H9 (cell line): Measurements from ENCODE around the gene LYST. TPM values are rescaled to one million over a fixed set of nuclear protein-coding genes. Genes with fewer than 3 reads are reported as not detected.

Experiments
- DNase-seq: peaks from one replicate; pipeline ENCODE4 v3.0.0-alpha.2; 2017
- H2AFZ ChIP-seq: one replicate; pipeline ENCODE4 v1.6.1; 2013; ENCODE audit warnings: mild to moderate bottlenecking, low read length, control low read depth, moderate library complexity
- H2AK5ac ChIP-seq: 2 replicates; pipeline ENCODE4 v1.6.1; 2013; ENCODE audit warnings: low read length, control low read depth, mixed read lengths; ENCODE audit not compliant: insufficient read length
- H2BK120ac ChIP-seq: one replicate; pipeline ENCODE4 v1.6.1; 2013; ENCODE audit warnings: low read depth, mild to moderate bottlenecking, low read length, control low read depth, inconsistent platforms; ENCODE audit not compliant: poor library complexity, severe bottlenecking
- H2BK12ac ChIP-seq: 2 replicates; pipeline ENCODE4 v1.6.1; 2013; ENCODE audit warnings: low read length, control low read depth, mixed read lengths, low read depth; ENCODE audit not compliant: insufficient read length
- H2BK15ac ChIP-seq: 2 replicates; pipeline ENCODE4 v1.6.1; 2013; ENCODE audit warnings: low read depth, low read length, control low read depth
- H2BK20ac ChIP-seq: one replicate; pipeline ENCODE4 v1.6.1; 2013; ENCODE audit warnings: low read depth, mild to moderate bottlenecking, low read length, control low read depth, inconsistent platforms; ENCODE audit not compliant: poor library complexity, severe bottlenecking
- H2BK5ac ChIP-seq: 2 replicates; pipeline ENCODE4 v1.6.1; 2013; ENCODE audit warnings: low read length, control low read depth, mixed read lengths; ENCODE audit not compliant: insufficient read length
- H3K14ac ChIP-seq: 2 replicates; pipeline ENCODE4 v1.6.1; 2013; ENCODE audit warnings: low read length, control low read depth; ENCODE audit not compliant: insufficient read depth
- H3K18ac ChIP-seq: 2 replicates; pipeline ENCODE4 v1.6.1; 2013; ENCODE audit warnings: low read depth, mild to moderate bottlenecking, mixed read lengths, low read length, control low read depth; ENCODE audit not compliant: insufficient read length
- H3K23ac ChIP-seq: 2 replicates; pipeline ENCODE4 v1.6.1; 2013; ENCODE audit warnings: low read length, control low read depth, mixed read lengths, low read depth; ENCODE audit not compliant: insufficient read length
- H3K23me2 ChIP-seq: 2 replicates; pipeline ENCODE4 v1.6.1; 2013; ENCODE audit warnings: low read depth, mild to moderate bottlenecking, mixed read lengths, low read length, control low read depth; ENCODE audit not compliant: insufficient read length, poor library complexity, severe bottlenecking
- H3K27ac ChIP-seq: 2 replicates; pipeline ENCODE4 v1.5.1; 2013; ENCODE audit warnings: low read length, control low read depth, mixed read lengths, low read depth; ENCODE audit not compliant: insufficient read length
- H3K27me3 ChIP-seq: 2 replicates; pipeline ENCODE4 v1.6.1; 2013; ENCODE audit warnings: low read length, control low read depth, inconsistent platforms; ENCODE audit not compliant: insufficient read depth
- H3K4ac ChIP-seq: 2 replicates; pipeline ENCODE4 v1.6.1; 2013; ENCODE audit warnings: low read depth, mild to moderate bottlenecking, control low read depth, inconsistent platforms, low read length, moderate library complexity
- H3K4me1 ChIP-seq: 2 replicates; pipeline ENCODE4 v1.6.1; 2013; ENCODE audit warnings: low read length, control low read depth, inconsistent platforms; ENCODE audit not compliant: insufficient read depth
- H3K4me2 ChIP-seq: 2 replicates; pipeline ENCODE4 v1.6.1; 2013; ENCODE audit warnings: low read length, control low read depth, mixed read lengths; ENCODE audit not compliant: insufficient read length, insufficient read depth
- H3K56ac ChIP-seq: 2 replicates; pipeline ENCODE4 v1.6.1; 2013; ENCODE audit warnings: low read depth, mild to moderate bottlenecking, mixed read lengths, low read length, control low read depth; ENCODE audit not compliant: insufficient read length
- H3K79me1 ChIP-seq: 2 replicates; pipeline ENCODE4 v1.6.1; 2013; ENCODE audit warnings: low read depth, mild to moderate bottlenecking, moderate library complexity, low read length, control low read depth, inconsistent platforms; ENCODE audit not compliant: insufficient read depth, poor library complexity, severe bottlenecking
- H3K79me2 ChIP-seq: 2 replicates; pipeline ENCODE4 v1.6.1; 2013; ENCODE audit warnings: low read length, control low read depth, inconsistent platforms; ENCODE audit not compliant: insufficient read depth
- H3K9ac ChIP-seq: 2 replicates; pipeline ENCODE4 v1.6.1; 2013; ENCODE audit warnings: low read length, control low read depth, mixed read lengths; ENCODE audit not compliant: insufficient read length; ENCODE audit errors: extremely low read depth
- H3K9me3 ChIP-seq: one replicate; pipeline ENCODE4 v1.6.1; 2013; ENCODE audit warnings: low read depth, low read length, inconsistent platforms; ENCODE audit not compliant: control insufficient read depth
- H3T11ph ChIP-seq: one replicate; pipeline ENCODE4 v1.6.1; 2013; ENCODE audit warnings: mild to moderate bottlenecking, low read length, control low read depth, inconsistent platforms
- H4K20me1 ChIP-seq: one replicate; pipeline ENCODE4 v1.6.1; 2013; ENCODE audit not compliant: control insufficient read depth, insufficient read length, insufficient read depth
- H4K5ac ChIP-seq: 2 replicates; pipeline ENCODE4 v1.6.1; 2013; ENCODE audit warnings: low read depth, mild to moderate bottlenecking, mixed read lengths, low read length, control low read depth; ENCODE audit not compliant: insufficient read length
- H4K8ac ChIP-seq: replicated peaks from 2 replicates; pipeline ENCODE4 v1.6.1; 2013; ENCODE audit warnings: low read length, control low read depth, mixed read lengths, low read depth; ENCODE audit not compliant: insufficient read length
- H4K91ac ChIP-seq: 2 replicates; pipeline ENCODE4 v1.6.1; 2013; ENCODE audit warnings: low read depth, mild to moderate bottlenecking, moderate library complexity, mixed read lengths, low read length, control low read depth; ENCODE audit not compliant: insufficient read length
- H3K27ac Mint-ChIP-seq, 3 experiments: 2 replicates in 2 of 3; 3 replicates in 1 of 3; pipeline ENCODE4 v1.8.0; 2020 to 2021; ENCODE audit warnings: mixed read lengths in 3 of 3, mild to moderate bottlenecking in 1 of 3, moderate library complexity in 1 of 3
- H3K27me3 Mint-ChIP-seq: 2 replicates; pipeline ENCODE4 v1.8.0; 2021; ENCODE audit warnings: low read depth, mild to moderate bottlenecking, moderate library complexity, mixed read lengths
- H3K36me3 Mint-ChIP-seq, 3 experiments: 2 replicates in 2 of 3; 3 replicates in 1 of 3; pipeline ENCODE4 v1.8.0; 2020 to 2021; ENCODE audit warnings: low read depth in 3 of 3, mixed read lengths in 3 of 3; ENCODE audit not compliant: insufficient read depth in 1 of 3
- H3K4me1 Mint-ChIP-seq, 2 experiments: 2 replicates each; pipeline ENCODE4 v1.8.0; 2020; ENCODE audit warnings: mixed read lengths in 2 of 2
- H3K4me3 Mint-ChIP-seq, 2 experiments: 2 replicates in 1 of 2; 3 replicates in 1 of 2; pipeline ENCODE4 v1.8.0; 2020 to 2021; ENCODE audit warnings: mild to moderate bottlenecking in 2 of 2, mixed read lengths in 2 of 2, moderate library complexity in 1 of 2
- H3K9me3 Mint-ChIP-seq, 2 experiments: 2 replicates in 1 of 2; 3 replicates in 1 of 2; pipeline ENCODE4 v1.8.0; 2020; ENCODE audit warnings: mild to moderate bottlenecking in 2 of 2, mixed read lengths in 2 of 2, moderate library complexity in 1 of 2
- CTCF ChIP-seq: fragments of 200-600 bp; sonication (generic); conservative IDR thresholded peaks from 3 replicates; pipeline ENCODE4 v1.8.0; 2021; ENCODE audit warnings: antibody characterized with exemption, mild to moderate bottlenecking
- WGBS: extraction: QIAGEN DNeasy Blood & Tissue Kit; methylation state at CpG from one replicate; pipeline ENCODE4 v1.1.7; 2013; ENCODE audit warnings: missing lambda C conversion rate, low lambda C conversion rate, mixed read lengths; ENCODE audit not compliant: insufficient read length; ENCODE audit errors: extremely low coverage; 5-methylcytosine and 5-hydroxymethylcytosine counted together
- total RNA-seq: library from RNA; stranded (reverse); gene quantifications from 2 replicates; pipeline ENCODE4 v1.2.1, GENCODE V29; 2021

The LYST gene
- total RNA-seq, 1 experiment from 2014 or later: 0.13 TPM

GRCh38 chr1:235782601-235783000 lies 84.1 kb downstream of the LYST start:
- Histone ChIP-seq H3K18ac (no peak overlapping the region), H3K27me3 (no peaks in the 10 kb centered on the region), H3K9me3 (no peaks in the 10 kb centered on the region), H2BK120ac (no peak overlapping the region), H4K20me1 (no peaks in the 10 kb centered on the region), H2BK12ac (no peak overlapping the region), H3K4me1 (no peaks in the 10 kb centered on the region), H4K91ac (no peak overlapping the region), H4K5ac (no peak overlapping the region), H3K23ac (no peak overlapping the region), H3T11ph (no peak overlapping the region), H3K9ac (no peak overlapping the region), H3K56ac (no peak overlapping the region), H3K4ac (no peak overlapping the region), H3K79me2 (no peaks in the 10 kb centered on the region), H2BK15ac (no peak overlapping the region), H2BK5ac (no peak overlapping the region), H2BK20ac (no peak overlapping the region), H3K4me2 (no peak overlapping the region), H3K23me2 (no peaks in the 10 kb centered on the region), H3K27ac (no peak overlapping the region), H3K79me1 (no peaks in the 10 kb centered on the region), H2AK5ac (no peak overlapping the region), H4K8ac (no peak overlapping the region), H2AFZ (no peak overlapping the region), H3K14ac (no peak overlapping the region)
- Mint-ChIP-seq H3K4me3 (no peak overlapping the region), H3K9me3 (no peaks in the 10 kb centered on the region), H3K4me1 (no peaks in the 10 kb centered on the region), H3K27ac (no peak overlapping the region; a peak in 1 of 7 replicates), H3K27me3 (no peaks in the 10 kb centered on the region), H3K36me3 (no peaks in the 10 kb centered on the region)
- no CpG with 5 or more reads among the region's 2 CpGs for WGBS
- DNase-seq: no peak
- no peak for TF ChIP-seq CTCF
